GM19351 (cell line): ENCODE results near the gene NOS1AP.
"Not testable (repeated sequence)": the region's sequence is repeated elsewhere in the genome, so short reads cannot be mapped to it uniquely, and the experiment has no call there.

Experiments used
- ATAC-seq: cut with Tn5 transposase; IDR thresholded peaks from one replicate; pipeline ENCODE4 v1.9.1; 2021; ENCODE audit warnings: mild to moderate bottlenecking, moderate library complexity; ENCODE audit not compliant: unreplicated experiment

NOS1AP gene

GRCh38 chr1:162165528-162165927 lies 96.0 kb downstream of the NOS1AP start:
- ATAC-seq, result no peak

- ATAC-seq, result no peak
These were observed 97.6 kb downstream of the NOS1AP start for GRCh38 chr1:162166917-162167615.

GRCh38 chr1:162168261-162168660 lies 98.8 kb downstream of the NOS1AP start:
- ATAC-seq, result no peak

GRCh38 chr1:162169031-162169790 lies 99.7 kb downstream of the NOS1AP start:
- ATAC-seq, result no peak

GRCh38 chr1:162171111-162171510 lies 101.6 kb downstream of the NOS1AP start:
- no peak for ATAC-seq

GRCh38 chr1:162172311-162173102 lies 103.0 kb downstream of the NOS1AP start:
- ATAC-seq, result no peak

GRCh38 chr1:162173607-162174006 lies 104.1 kb downstream of the NOS1AP start:
- not testable (repeated sequence) for ATAC-seq

GRCh38 chr1:162174027-162174426 lies 104.5 kb downstream of the NOS1AP start:
- ATAC-seq, result not testable (repeated sequence)

- ATAC-seq, result no peak
These were observed 106.0 kb downstream of the NOS1AP start for GRCh38 chr1:162175379-162176081.

GRCh38 chr1:162177126-162177525 lies 107.6 kb downstream of the NOS1AP start:
- ATAC-seq, result no peak

- no peak for ATAC-seq
These were observed 108.9 kb downstream of the NOS1AP start for GRCh38 chr1:162178432-162178831.

GRCh38 chr1:162179121-162179520 lies 109.6 kb downstream of the NOS1AP start:
- no peak for ATAC-seq

- ATAC-seq, result no peak
These were observed 111.3 kb downstream of the NOS1AP start for GRCh38 chr1:162180813-162181212.

GRCh38 chr1:162182090-162182489 lies 112.6 kb downstream of the NOS1AP start:
- ATAC-seq, result no peak

GRCh38 chr1:162185314-162186025 lies 116.0 kb downstream of the NOS1AP start:
- no peak for ATAC-seq

- no peak for ATAC-seq
These were observed 116.5 kb downstream of the NOS1AP start for GRCh38 chr1:162186026-162186374.

- no peak for ATAC-seq
These were observed 116.9 kb downstream of the NOS1AP start for GRCh38 chr1:162186406-162186805.

GRCh38 chr1:162187687-162188276 lies 118.3 kb downstream of the NOS1AP start:
- ATAC-seq, result no peak

- no peak for ATAC-seq
These were observed 119.9 kb downstream of the NOS1AP start for GRCh38 chr1:162189345-162189744.
